ENCODE measurements around the gene HIVEP3.

DNA sequence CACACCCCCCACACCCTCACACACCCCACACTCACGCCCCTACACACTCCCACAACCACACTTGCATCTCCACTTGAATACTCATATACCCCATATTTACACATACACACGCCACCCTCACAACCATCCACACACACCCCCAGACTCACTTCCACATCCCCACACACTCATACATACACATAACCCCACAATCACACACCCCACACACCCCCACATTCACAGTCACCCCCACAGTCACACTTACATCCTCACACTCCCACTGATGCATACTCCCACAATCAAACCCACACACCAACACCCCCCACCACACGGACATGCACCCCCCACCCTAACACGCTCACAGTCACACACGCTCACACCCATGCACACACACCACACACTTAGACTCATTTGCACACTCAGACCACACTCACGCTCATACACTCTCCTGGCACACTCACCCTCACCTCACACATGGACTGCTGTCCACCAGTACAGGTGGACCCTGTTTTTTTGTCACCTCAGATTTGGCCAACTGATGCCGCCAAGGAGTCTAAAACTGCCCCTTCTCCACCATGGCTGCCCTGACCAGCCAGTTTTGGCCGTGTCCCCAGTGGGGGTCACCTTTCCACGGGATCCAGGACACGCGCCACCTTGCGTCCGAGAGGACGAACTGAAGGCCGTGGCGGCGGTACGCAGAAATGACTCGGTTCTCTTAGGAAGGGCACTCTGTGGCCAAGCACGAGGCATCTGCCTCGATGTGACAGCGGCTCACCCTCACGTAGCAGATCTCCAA, 388.9 kb downstream of the HIVEP3 start:
- TF ChIP-seq, protein P1, sequence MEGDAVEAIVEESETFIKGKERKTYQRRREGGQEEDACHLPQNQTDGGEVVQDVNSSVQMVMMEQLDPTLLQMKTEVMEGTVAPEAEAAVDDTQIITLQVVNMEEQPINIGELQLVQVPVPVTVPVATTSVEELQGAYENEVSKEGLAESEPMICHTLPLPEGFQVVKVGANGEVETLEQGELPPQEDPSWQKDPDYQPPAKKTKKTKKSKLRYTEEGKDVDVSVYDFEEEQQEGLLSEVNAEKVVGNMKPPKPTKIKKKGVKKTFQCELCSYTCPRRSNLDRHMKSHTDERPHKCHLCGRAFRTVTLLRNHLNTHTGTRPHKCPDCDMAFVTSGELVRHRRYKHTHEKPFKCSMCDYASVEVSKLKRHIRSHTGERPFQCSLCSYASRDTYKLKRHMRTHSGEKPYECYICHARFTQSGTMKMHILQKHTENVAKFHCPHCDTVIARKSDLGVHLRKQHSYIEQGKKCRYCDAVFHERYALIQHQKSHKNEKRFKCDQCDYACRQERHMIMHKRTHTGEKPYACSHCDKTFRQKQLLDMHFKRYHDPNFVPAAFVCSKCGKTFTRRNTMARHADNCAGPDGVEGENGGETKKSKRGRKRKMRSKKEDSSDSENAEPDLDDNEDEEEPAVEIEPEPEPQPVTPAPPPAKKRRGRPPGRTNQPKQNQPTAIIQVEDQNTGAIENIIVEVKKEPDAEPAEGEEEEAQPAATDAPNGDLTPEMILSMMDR (optimal IDR thresholded peaks at IDR 0.05 in 1 of 3, IDR thresholded peaks at IDR 0.05 in 1 of 3, conservative IDR thresholded peaks at IDR 0.05 in 1 of 3; ENCODE audit: extremely low read depth in 1 of 3, insufficient read depth in 2 of 3, low read length in 3 of 3): no peak
- TF ChIP-seq EZH2 (IDR thresholded peaks at IDR 0.05; ENCODE audit: low read length): no peak

Data from keratinocyte (primary cell).